HEK293 (cell line): ENCODE results near the gene CBX1.
A peak's percentile ranks its signal among the peaks of the same experiment; 100 is the strongest.
"Not testable (repeated sequence)": the region's sequence is repeated elsewhere in the genome, so short reads cannot be mapped to it uniquely, and the experiment has no call there.

Source experiments
- CTCF ChIA-PET: fragments of 350-600 bp; formaldehyde crosslinking; extraction: SDS; loops from one replicate; lab custom pipeline; 2021; ENCODE audit warnings: antibody characterized with exemption; lab: Yijun Ruan, JAX
- POLR2A ChIA-PET: fragments of 300-600 bp; formaldehyde crosslinking; extraction: SDS; loops from one replicate; lab custom pipeline; 2020; ENCODE audit warnings: antibody characterized with exemption, inconsistent platforms; lab: Yijun Ruan, JAX
- H3K27ac ChIP-seq: fragments of 200-500 bp; sonication (Bioruptor generic); 2 replicates; pipeline ENCODE4 v1.5.1; 2014; ENCODE audit warnings: low read depth, low read length, control low read depth, inconsistent platforms; ENCODE audit errors: extremely low read depth
- H3K36me3 ChIP-seq, 2 experiments: fragments of 200-500 bp in 1 of 2; sonication (Bioruptor generic) in 1 of 2; 1 replicate in 1 of 2; 2 replicates in 1 of 2; pipeline ENCODE4 v1.5.1; 2014 to 2017; ENCODE audit warnings: inconsistent platforms in 2 of 2, low read length in 2 of 2; ENCODE audit not compliant: control insufficient read depth in 2 of 2, insufficient read depth in 1 of 2
- H3K4me1 ChIP-seq: fragments of 200-500 bp; sonication (Bioruptor generic); 2 replicates; pipeline ENCODE4 v1.5.1; 2014; ENCODE audit warnings: mild to moderate bottlenecking, low read length, inconsistent platforms; ENCODE audit not compliant: control insufficient read depth, insufficient read depth
- H3K4me3 ChIP-seq: 2 replicates; pipeline ENCODE4 v1.5.1; 2011; ENCODE audit warnings: low read depth, mild to moderate bottlenecking, control low read depth, low read length, moderate library complexity
- H3K9me3 ChIP-seq: fragments of 200-500 bp; sonication (Bioruptor generic); 2 replicates; pipeline ENCODE4 v1.5.1; 2014; ENCODE audit warnings: low read depth, low read length, inconsistent platforms; ENCODE audit not compliant: control insufficient read depth, insufficient read depth
- ELK4 ChIP-seq: IDR thresholded peaks from 2 replicates; pipeline ENCODE4 v1.6.1; 2011; ENCODE audit warnings: mild to moderate bottlenecking, low read depth, low read length, borderline replicate concordance
- HOXA7 ChIP-seq: sonication (generic); formaldehyde crosslinking; IDR thresholded peaks from 2 replicates; pipeline ENCODE4 v1.8.1; 2022; ENCODE audit warnings: missing genetic modification reagents, borderline replicate concordance
- PRDM1 ChIP-seq: fragments of 450-650 bp; formaldehyde crosslinking; IDR thresholded peaks from 2 replicates; pipeline ENCODE4; 2016; ENCODE audit warnings: missing biosample characterization, missing genetic modification characterization
- PRDM10 ChIP-seq: fragments of 450-650 bp; formaldehyde crosslinking; IDR thresholded peaks from 2 replicates; pipeline ENCODE4 v1.5.1; 2016; ENCODE audit warnings: missing biosample characterization, missing genetic modification characterization
- PRDM6 ChIP-seq: fragments of 450-650 bp; formaldehyde crosslinking; IDR thresholded peaks from 2 replicates; pipeline ENCODE4 v1.5.1; 2017; ENCODE audit warnings: missing biosample characterization, missing genetic modification characterization
- YY1 ChIP-seq: fragments of 450-650 bp; formaldehyde crosslinking; IDR thresholded peaks from 2 replicates; pipeline ENCODE4 v1.5.1; 2018; ENCODE audit warnings: missing biosample characterization, missing genetic modification characterization
- ZBTB7A ChIP-seq: fragments of 450-650 bp; formaldehyde crosslinking; IDR thresholded peaks from 2 replicates; pipeline ENCODE4 v1.5.1; 2016; ENCODE audit warnings: low read depth, missing biosample characterization, missing genetic modification characterization
- ZFP3 ChIP-seq: fragments of 450-650 bp; formaldehyde crosslinking; IDR thresholded peaks from 2 replicates; pipeline ENCODE4 v1.5.1; 2016; ENCODE audit warnings: low read depth, missing biosample characterization, missing genetic modification characterization
- ZNF121 ChIP-seq: fragments of 450-650 bp; formaldehyde crosslinking; IDR thresholded peaks from 2 replicates; pipeline ENCODE4 v1.5.1; 2016; ENCODE audit warnings: missing biosample characterization, missing genetic modification characterization
- ZNF133 ChIP-seq: fragments of 450-650 bp; formaldehyde crosslinking; IDR thresholded peaks from 2 replicates; pipeline ENCODE4 v1.5.1; 2016; ENCODE audit warnings: missing biosample characterization, missing genetic modification characterization
- ZNF175 ChIP-seq: fragments of 450-650 bp; formaldehyde crosslinking; IDR thresholded peaks from 2 replicates; pipeline ENCODE4 v1.5.1; 2016; ENCODE audit warnings: missing biosample characterization, missing genetic modification characterization
- ZNF274 ChIP-seq, 2 experiments: fragments of 200-500 bp in 1 of 2; fragments of 450-650 bp in 1 of 2; sonication (Bioruptor generic) in 1 of 2; formaldehyde crosslinking in 1 of 2; IDR thresholded peaks; 2 replicates each; pipeline versions ENCODE4 v1.5.1 to v1.6.1; 2014 to 2016; ENCODE audit warnings: borderline replicate concordance in 1 of 2, inconsistent platforms in 1 of 2, low read length in 1 of 2, missing biosample characterization in 1 of 2, missing genetic modification characterization in 1 of 2
- ZNF292 ChIP-seq: fragments of 450-650 bp; formaldehyde crosslinking; IDR thresholded peaks from 2 replicates; pipeline ENCODE4 v1.5.1; 2016; ENCODE audit warnings: low read depth, missing biosample characterization, missing genetic modification characterization, borderline replicate concordance
- ZNF354C ChIP-seq: fragments of 450-650 bp; formaldehyde crosslinking; IDR thresholded peaks from 2 replicates; pipeline ENCODE4 v1.5.1; 2016; ENCODE audit warnings: missing biosample characterization, missing genetic modification characterization, low read depth, borderline replicate concordance
- ZNF37A ChIP-seq: fragments of 450-650 bp; IDR thresholded peaks from 2 replicates; pipeline ENCODE4 v1.5.1; 2018; ENCODE audit warnings: missing biosample characterization, missing genetic modification characterization
- ZNF473 ChIP-seq: fragments of 450-650 bp; formaldehyde crosslinking; IDR thresholded peaks from 2 replicates; pipeline ENCODE4 v1.5.1; 2017; ENCODE audit warnings: missing biosample characterization, missing genetic modification characterization
- ZNF521 ChIP-seq: fragments of 450-650 bp; formaldehyde crosslinking; IDR thresholded peaks from 2 replicates; pipeline ENCODE4 v1.5.1; 2017; ENCODE audit warnings: missing biosample characterization, mild to moderate bottlenecking, missing genetic modification characterization
- ZNF561 ChIP-seq: fragments of 450-650 bp; IDR thresholded peaks from 2 replicates; pipeline ENCODE4 v1.5.1; 2018; ENCODE audit warnings: missing biosample characterization, missing genetic modification characterization, borderline replicate concordance
- ZNF610 ChIP-seq: fragments of 450-650 bp; formaldehyde crosslinking; IDR thresholded peaks from 2 replicates; pipeline ENCODE4 v1.5.1; 2016; ENCODE audit warnings: missing biosample characterization, missing genetic modification characterization, borderline replicate concordance
- ZNF664 ChIP-seq: fragments of 450-650 bp; formaldehyde crosslinking; IDR thresholded peaks from 2 replicates; pipeline ENCODE4 v1.5.1; 2016; ENCODE audit warnings: missing biosample characterization, missing genetic modification characterization
- ZNF76 ChIP-seq: fragments of 450-650 bp; formaldehyde crosslinking; IDR thresholded peaks from 2 replicates; pipeline ENCODE4; 2016; ENCODE audit warnings: low read depth, missing biosample characterization, missing genetic modification characterization, borderline replicate concordance
- ZNF791 ChIP-seq: fragments of 450-650 bp; formaldehyde crosslinking; IDR thresholded peaks from 2 replicates; pipeline ENCODE4 v1.5.1; 2016; ENCODE audit warnings: missing biosample characterization, missing genetic modification characterization
- TF ChIP-seq, protein P1 (sequence below): fragments of 450-650 bp; formaldehyde crosslinking; IDR thresholded peaks from 2 replicates; pipeline ENCODE4; 2016; ENCODE audit warnings: missing biosample characterization, missing genetic modification characterization

The CBX1 gene

DNA sequence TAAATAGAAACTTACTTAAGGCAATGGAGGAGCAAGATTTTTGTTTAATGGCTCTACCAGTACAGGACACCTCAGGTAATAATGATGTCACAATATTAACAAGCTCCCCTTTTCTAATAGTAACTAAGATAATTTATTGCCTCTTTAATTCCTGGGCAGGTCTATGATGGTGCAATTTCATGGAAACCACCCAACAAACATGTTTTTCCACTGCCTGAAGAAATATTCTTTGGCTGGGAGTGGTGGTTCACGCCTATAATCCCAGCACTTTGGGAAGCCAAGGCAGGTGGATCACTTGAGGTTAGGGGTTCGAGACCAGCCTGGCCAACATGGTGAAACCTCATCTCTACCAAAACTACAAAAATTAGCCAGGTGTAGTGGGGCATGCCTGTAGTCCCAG is 33.5 kb downstream of the CBX1 start:
- ChIA-PET POLR2A (interaction anchor here (0.6 to 1.5 kb wide), 5 partner anchors 12 to 673 kb away, joined by 3 to 8 read pairs (median 5); partner anchors contain the start of gene NFE2L1), CTCF (interaction anchor here (0.5 to 4.9 kb wide), 13 partner anchors 8 to 263 kb away, joined by 3 to 35 read pairs (median 4); partner anchors contain the start of gene SNX11)
- not testable (repeated sequence) for H3K9me3 ChIP-seq, H3K27ac ChIP-seq, H3K4me1 ChIP-seq, H3K4me3 ChIP-seq
- peaks cover 58 to 90% of the 10 kb centered on the region in 2 experiments for H3K36me3 ChIP-seq

DNA sequence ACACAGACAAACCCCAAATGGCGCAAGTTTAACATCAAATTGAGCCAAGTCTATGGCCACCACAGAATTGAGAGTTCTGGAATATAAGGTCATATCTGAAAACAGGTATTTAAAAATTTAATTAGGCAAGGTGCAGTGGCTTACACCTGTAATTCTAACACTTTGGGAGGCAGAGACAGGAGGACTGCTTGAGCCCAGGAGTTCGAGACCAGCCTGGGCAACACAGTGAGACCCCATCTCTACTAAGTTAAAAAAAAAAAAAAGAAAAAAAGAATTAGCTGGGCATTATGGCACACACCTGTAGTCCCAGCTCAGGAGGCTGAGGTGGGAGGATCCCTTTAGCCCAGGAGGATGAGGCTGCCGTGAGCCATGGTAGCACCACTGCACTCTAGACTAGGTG is 34.0 kb downstream of the CBX1 start:
- ChIA-PET POLR2A (interaction anchor here (1.4 to 1.5 kb wide), 2 partner anchors 19 to 42 kb away, joined by 5 to 10 read pairs; partner anchors contain the start of gene NFE2L1), CTCF (interaction anchor here (0.8 to 4.9 kb wide), 8 partner anchors 9 to 63 kb away, joined by 3 to 35 read pairs (median 4); no protein-coding TSS in a partner anchor)
- Histone ChIP-seq H3K4me1 (no peaks in the 10 kb centered on the region), H3K27ac (no peak overlapping the region), H3K4me3 (no peak overlapping the region), H3K9me3 (no peaks in the 10 kb centered on the region), H3K36me3 (peaks cover 59 to 91% of the 10 kb centered on the region in 2 experiments)
- TF ChIP-seq ZNF175 (tag by site-specific recombination) (no peak), ZNF121 (tag by site-specific recombination) (peak; percentile 82), ZNF292 (tag by site-specific recombination) (no peak), ZNF664 (tag by site-specific recombination) (0 out of 2 replicates have a peak, but pooled peaks have one; percentile 30)

- ChIA-PET CTCF (interaction anchor here (0.6 to 4.9 kb wide), 7 partner anchors 9 to 40 kb away, joined by 3 to 35 read pairs (median 4); no protein-coding TSS in a partner anchor), POLR2A (interaction anchor here (1.4 kb wide), 1 partner anchor 18 kb away, joined by 10 read pairs; the partner anchor contains the start of gene NFE2L1)
- H3K27ac ChIP-seq, result no peak overlapping the region
- H3K36me3 ChIP-seq, result peaks cover 56 to 91% of the 10 kb centered on the region in 2 experiments
- no peaks in the 10 kb centered on the region for H3K4me1 ChIP-seq
- H3K4me3 ChIP-seq, result no peak overlapping the region
- no peaks in the 10 kb centered on the region for H3K9me3 ChIP-seq
- TF ChIP-seq ZNF354C (tag by site-specific recombination) (no peak), HOXA7 (no peak), ZNF76 (tag by site-specific recombination) (no peak), ZNF521 (tag by site-specific recombination) (no peak), PRDM6 (tag by site-specific recombination) (no peak), ZBTB7A (no peak), PRDM10 (tag by site-specific recombination) (no peak), ZNF791 (tag by site-specific recombination) (no peak), ZNF133 (tag by site-specific recombination) (no peak), ELK4 (no peak), ZNF473 (tag by site-specific recombination) (no peak), PRDM1 (no peak), ZNF610 (no peak), ZFP3 (tag by site-specific recombination) (no peak), ZNF274 (IDR thresholded peaks at IDR 0.05; ENCODE audit: low read length) (no peak), ZNF274 (tag by site-specific recombination; IDR thresholded peaks at IDR 0.05; ENCODE audit: borderline replicate concordance) (no peak), ZNF561 (tag by site-specific recombination) (no peak), YY1 (tag by site-specific recombination) (no peak), ZNF37A (no peak)
- TF ChIP-seq, protein P1, sequence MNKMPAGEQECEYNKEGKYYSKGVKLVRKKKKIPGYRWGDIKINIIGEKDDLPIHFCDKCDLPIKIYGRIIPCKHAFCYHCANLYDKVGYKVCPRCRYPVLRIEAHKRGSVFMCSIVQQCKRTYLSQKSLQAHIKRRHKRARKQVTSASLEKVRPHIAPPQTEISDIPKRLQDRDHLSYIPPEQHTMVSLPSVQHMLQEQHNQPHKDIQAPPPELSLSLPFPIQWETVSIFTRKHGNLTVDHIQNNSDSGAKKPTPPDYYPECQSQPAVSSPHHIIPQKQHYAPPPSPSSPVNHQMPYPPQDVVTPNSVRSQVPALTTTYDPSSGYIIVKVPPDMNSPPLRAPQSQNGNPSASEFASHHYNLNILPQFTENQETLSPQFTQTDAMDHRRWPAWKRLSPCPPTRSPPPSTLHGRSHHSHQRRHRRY (tag by site-specific recombination), result no peak
Measured at GRCh38 chr17:48066656-48067055, 34.6 kb downstream of the CBX1 start.
